IMR-90 (cell line): ENCODE results near the gene ATG7.

Source experiments
- FOS ChIP-seq: fragments of 150-350 bp; IDR thresholded peaks from 2 replicates; pipeline ENCODE4 v1.6.1; 2016; ENCODE audit warnings: low read depth, low read length
- MAFK ChIP-seq: IDR thresholded peaks from 2 replicates; pipeline ENCODE4 v1.6.1; 2012; ENCODE audit warnings: low read depth, low read length, improper control_type of control experiment
- MAZ ChIP-seq: IDR thresholded peaks from 2 replicates; pipeline ENCODE4 v1.6.1; 2012; ENCODE audit warnings: low read depth, mild to moderate bottlenecking, low read length, improper control_type of control experiment, moderate library complexity, borderline replicate concordance
- MXI1 ChIP-seq: IDR thresholded peaks from 2 replicates; pipeline ENCODE4 v1.6.1; 2012; ENCODE audit warnings: low read depth, mild to moderate bottlenecking, low read length, moderate library complexity, borderline replicate concordance
- NFE2L2 ChIP-seq: fragments of 150-350 bp; IDR thresholded peaks from 2 replicates; pipeline ENCODE4 v1.6.1; 2016; ENCODE audit warnings: low read depth, mild to moderate bottlenecking, low read length
- POLR2A ChIP-seq: IDR thresholded peaks from 2 replicates; pipeline ENCODE4 v1.6.1; 2012; ENCODE audit warnings: mild to moderate bottlenecking, low read depth, low read length
- RAD21 ChIP-seq: IDR thresholded peaks from 2 replicates; pipeline ENCODE4 v1.6.1; 2012; ENCODE audit warnings: low read length, improper control_type of control experiment
- SMC3 ChIP-seq: fragments of 150-350 bp; IDR thresholded peaks from 2 replicates; pipeline ENCODE4 v1.6.1; 2016; ENCODE audit warnings: low read depth, mild to moderate bottlenecking, antibody characterized with exemption, low read length, moderate library complexity
- TF ChIP-seq, protein P1 (sequence below): conservative IDR thresholded peaks from 2 replicates; pipeline ENCODE4 v1.5.1; 2012; ENCODE audit warnings: mild to moderate bottlenecking, low read depth, low read length, improper control_type of control experiment
- TF ChIP-seq, protein P2 (sequence below): fragments of 150-350 bp; IDR thresholded peaks from 2 replicates; pipeline ENCODE4 v1.6.1; 2017; ENCODE audit warnings: mild to moderate bottlenecking, antibody characterized with exemption, low read length, low read depth

DNA sequence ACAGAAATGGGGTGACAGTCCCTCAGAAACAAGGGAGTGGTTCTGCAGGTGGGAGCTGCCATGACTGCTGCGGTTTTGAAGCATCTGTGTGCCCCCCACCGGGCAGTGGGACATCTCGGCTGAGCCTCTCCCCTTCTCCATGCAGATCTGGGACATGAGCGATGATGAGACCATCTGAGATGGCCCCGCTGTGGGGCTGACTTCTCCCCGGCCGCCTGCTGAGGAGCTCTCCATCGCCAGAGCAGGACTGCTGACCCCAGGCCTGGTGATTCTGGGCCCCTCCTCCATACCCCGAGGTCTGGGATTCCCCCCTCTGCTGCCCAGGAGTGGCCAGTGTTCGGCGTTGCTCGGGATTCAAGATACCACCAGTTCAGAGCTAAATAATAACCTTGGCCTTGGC is 282.5 kb downstream of the ATG7 start:
- TF ChIP-seq, protein P1, sequence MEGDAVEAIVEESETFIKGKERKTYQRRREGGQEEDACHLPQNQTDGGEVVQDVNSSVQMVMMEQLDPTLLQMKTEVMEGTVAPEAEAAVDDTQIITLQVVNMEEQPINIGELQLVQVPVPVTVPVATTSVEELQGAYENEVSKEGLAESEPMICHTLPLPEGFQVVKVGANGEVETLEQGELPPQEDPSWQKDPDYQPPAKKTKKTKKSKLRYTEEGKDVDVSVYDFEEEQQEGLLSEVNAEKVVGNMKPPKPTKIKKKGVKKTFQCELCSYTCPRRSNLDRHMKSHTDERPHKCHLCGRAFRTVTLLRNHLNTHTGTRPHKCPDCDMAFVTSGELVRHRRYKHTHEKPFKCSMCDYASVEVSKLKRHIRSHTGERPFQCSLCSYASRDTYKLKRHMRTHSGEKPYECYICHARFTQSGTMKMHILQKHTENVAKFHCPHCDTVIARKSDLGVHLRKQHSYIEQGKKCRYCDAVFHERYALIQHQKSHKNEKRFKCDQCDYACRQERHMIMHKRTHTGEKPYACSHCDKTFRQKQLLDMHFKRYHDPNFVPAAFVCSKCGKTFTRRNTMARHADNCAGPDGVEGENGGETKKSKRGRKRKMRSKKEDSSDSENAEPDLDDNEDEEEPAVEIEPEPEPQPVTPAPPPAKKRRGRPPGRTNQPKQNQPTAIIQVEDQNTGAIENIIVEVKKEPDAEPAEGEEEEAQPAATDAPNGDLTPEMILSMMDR, result no peak
- no peak for TF ChIP-seq NFE2L2
- TF ChIP-seq FOS, result no peak
- TF ChIP-seq SMC3, result no peak
- TF ChIP-seq POLR2A, result no peak
- no peak for TF ChIP-seq MAFK
- no peak for TF ChIP-seq MAZ
- no peak for TF ChIP-seq MXI1
- TF ChIP-seq, protein P2, sequence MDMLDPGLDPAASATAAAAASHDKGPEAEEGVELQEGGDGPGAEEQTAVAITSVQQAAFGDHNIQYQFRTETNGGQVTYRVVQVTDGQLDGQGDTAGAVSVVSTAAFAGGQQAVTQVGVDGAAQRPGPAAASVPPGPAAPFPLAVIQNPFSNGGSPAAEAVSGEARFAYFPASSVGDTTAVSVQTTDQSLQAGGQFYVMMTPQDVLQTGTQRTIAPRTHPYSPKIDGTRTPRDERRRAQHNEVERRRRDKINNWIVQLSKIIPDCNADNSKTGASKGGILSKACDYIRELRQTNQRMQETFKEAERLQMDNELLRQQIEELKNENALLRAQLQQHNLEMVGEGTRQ, result no peak
- no peak for TF ChIP-seq RAD21
